ENCODE data around the gene RMDN2.
"Not testable (repeated sequence)": the region's sequence is repeated elsewhere in the genome, so short reads cannot be mapped to it uniquely, and the experiment has no call there.

The RMDN2 gene

DNA sequence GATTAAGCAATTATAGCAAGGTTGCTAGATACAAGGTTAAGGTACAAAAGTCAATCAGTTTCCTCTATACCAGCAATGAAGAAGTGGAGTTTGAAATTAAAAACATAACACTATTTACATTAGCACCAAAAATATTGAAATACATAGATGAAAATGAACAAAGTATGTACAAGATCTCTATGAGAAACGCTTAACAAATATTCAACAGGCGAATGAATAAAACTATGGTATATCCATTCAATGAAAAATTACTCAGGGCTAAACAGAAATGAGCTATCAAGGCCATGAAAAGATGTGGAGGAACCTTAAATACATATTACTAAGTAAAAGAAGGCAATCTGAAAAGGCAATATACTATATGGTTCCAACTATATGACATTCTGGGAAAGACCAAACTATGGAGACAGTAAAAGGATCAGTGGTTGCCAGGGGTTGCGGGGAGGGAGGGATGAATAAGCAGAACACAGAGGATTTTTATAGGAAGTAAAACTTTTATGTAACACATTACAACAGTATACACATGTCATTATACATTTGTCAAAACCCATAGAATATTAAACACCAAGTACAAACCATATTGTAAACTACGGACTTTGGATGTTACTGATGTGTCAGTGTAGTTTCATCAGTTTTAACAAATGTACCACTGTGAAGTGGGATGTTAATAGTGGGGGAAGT is 62.1 kb downstream of the RMDN2 start:
- DNase-seq (ENCODE audit: low read depth in 2 of 2), result no peak

GRCh38 chr2:37992601-37993000 is 67.5 kb downstream of the RMDN2 start:
- DNase-seq (ENCODE audit: low read depth in 2 of 2), result no peak

DNA sequence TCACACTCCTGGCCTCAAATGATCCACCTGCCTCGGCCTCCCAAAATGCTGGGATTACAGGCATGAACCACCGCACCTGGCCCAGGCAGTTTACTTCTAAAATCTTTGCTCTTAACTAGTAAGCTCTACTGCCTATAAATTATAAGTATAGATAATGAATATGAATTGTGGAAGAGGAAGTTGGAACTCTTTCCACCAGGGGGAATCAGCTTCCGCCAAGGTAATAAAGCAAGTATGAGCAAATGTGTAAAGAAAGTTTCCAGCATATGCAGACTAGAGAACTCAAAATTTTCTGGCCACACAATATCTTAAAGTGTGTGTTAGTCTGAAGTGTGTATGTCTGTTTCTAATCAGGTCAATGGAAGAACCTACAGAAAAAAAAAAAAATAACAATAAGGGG is 68.1 kb downstream of the RMDN2 start:
- DNase-seq (ENCODE audit: low read depth in 2 of 2), result no peak

- DNase-seq (ENCODE audit: low read depth in 2 of 2), result no peak
Observed at GRCh38 chr2:37997629-37998028, 72.5 kb downstream of the RMDN2 start.

DNA sequence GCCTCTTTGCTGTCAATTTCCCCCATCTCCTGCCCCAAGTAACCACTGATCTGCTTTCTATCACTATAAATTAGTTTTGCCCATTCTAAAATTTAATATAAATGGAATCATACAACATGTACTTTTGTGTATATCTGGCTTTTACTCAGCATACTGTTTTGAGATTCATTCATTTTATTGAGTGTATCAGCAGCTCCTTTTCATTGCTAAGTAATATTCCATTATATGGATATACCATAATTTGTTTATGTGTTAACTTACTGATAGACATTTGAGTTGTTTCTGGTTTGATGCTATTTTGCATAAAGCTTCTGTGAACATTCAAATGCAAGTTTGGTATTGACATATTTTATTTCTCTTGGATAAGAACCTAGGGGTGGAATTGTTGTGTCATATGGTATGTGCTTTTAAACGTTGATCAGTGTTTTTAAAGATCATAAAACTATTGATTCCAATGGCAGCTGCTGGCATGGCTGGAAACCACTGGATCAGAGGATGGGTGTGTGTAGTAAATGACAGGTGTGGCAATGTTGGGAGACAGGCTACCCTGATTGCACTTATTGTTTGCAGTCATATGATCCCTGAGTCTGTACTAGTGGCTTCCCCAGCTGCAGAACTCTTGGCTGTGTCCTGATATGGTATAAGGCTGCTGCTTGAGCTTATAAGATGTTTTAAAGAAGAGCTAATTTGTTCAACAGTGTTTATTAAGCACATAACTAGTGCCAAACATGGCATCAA is 75.6 kb downstream of the RMDN2 start:
- DNase-seq (ENCODE audit: low read depth in 2 of 2), result no peak

GRCh38 chr2:38010187-38010586 is 85.1 kb downstream of the RMDN2 start:
- DNase-seq (ENCODE audit: low read depth in 2 of 2), result not testable (repeated sequence)

GRCh38 chr2:38010995-38011394 is 85.9 kb downstream of the RMDN2 start:
- no peak for DNase-seq (ENCODE audit: low read depth in 2 of 2)

DNA sequence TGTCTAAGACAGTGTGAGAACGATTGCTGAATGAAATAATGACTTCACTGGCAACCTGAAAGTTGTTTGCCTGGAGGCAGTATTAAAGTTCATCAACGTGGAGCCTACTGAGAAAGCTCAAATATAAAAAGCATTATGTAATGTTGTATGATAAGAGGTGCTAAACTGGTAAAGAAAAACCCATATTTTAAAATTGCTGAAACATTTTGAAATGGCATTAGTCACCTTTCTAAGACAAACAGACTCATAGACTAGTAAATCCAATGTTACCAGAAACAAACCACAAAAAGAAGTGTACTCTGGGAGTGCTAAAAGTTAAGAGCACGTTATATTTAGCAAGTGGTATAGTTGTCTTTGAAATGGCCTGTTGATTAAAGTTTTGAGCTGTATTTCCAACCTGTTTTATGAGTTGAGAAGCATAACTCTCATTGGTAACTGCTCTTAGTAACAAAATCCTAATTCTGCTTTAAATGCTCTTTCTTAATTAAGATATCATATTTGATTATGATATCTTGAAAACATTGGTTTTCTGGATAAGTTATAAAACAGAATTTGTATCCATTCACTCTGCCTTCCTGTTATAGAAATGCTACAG is 88.2 kb downstream of the RMDN2 start:
- no peak for DNase-seq (ENCODE audit: low read depth in 2 of 2)

- DNase-seq (ENCODE audit: low read depth in 2 of 2), result no peak
Observed at GRCh38 chr2:38016219-38016618, 91.1 kb downstream of the RMDN2 start.

- DNase-seq (ENCODE audit: low read depth in 2 of 2), result no peak
Observed at GRCh38 chr2:38017836-38018235, 92.7 kb downstream of the RMDN2 start.

DNA sequence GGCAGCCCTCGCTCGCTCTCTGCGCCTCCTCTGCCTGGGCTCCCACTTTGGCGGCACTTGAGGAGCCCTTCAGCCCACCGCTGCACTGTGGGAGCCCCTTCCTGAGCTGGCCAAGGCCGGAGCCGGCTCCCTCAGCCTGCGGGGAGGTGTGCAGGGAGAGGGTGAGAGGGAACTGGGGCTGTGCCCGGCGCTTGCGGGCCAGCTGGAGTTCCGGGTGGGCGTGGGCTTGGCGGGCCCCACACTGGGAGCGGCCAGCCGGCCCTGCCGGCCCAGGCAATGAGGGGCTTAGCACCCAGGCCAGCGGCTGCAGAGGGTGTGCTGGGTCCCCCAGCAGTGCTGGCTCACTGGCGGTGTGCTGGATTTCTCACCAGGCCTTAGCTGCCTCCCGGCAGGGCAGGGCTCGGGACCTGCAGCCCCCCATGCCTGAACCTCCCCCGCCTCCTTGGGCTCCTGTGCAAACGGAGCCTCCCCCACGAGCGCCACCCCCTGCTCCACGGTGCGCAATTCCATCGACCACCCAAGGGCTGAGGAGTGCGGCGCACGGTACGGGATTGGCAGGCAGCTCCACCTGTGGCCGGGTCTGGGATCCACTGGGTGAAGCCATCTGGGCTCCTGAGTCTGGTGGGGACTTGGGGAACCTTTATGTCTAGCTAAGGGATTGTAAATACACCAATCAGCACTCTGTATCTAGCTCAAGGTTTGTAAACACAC is 95.4 kb downstream of the RMDN2 start:
- DNase-seq (ENCODE audit: low read depth in 2 of 2), result not testable (repeated sequence)

DNA sequence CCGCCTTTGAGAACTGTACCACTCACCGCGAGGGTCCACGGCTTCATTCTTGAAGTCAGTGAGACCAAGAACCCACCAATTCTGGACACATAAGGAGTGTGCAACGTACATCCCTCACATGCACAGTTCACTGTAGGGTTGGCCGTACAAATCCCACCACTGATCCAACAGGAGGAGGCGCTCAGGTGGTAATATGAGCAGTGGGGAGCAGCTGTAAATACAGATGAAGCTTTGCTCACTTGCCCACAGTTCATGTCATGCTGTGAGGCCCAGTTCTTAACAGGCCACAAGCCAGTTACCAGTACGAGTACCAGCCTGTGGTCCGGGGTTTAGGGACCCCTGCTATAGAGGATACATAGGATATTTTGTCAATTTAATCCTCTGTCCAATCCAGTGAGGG is 96.5 kb downstream of the RMDN2 start:
- DNase-seq (ENCODE audit: low read depth in 2 of 2), result no peak

- no peak for DNase-seq (ENCODE audit: low read depth in 2 of 2)
Observed at GRCh38 chr2:38026846-38027245, 101.8 kb downstream of the RMDN2 start.

GRCh38 chr2:38028829-38029228 is 103.7 kb downstream of the RMDN2 start:
- no peak for DNase-seq (ENCODE audit: low read depth in 2 of 2)

- no peak for DNase-seq (ENCODE audit: low read depth in 2 of 2)
Observed at GRCh38 chr2:38029512-38029911, 104.4 kb downstream of the RMDN2 start.

DNA sequence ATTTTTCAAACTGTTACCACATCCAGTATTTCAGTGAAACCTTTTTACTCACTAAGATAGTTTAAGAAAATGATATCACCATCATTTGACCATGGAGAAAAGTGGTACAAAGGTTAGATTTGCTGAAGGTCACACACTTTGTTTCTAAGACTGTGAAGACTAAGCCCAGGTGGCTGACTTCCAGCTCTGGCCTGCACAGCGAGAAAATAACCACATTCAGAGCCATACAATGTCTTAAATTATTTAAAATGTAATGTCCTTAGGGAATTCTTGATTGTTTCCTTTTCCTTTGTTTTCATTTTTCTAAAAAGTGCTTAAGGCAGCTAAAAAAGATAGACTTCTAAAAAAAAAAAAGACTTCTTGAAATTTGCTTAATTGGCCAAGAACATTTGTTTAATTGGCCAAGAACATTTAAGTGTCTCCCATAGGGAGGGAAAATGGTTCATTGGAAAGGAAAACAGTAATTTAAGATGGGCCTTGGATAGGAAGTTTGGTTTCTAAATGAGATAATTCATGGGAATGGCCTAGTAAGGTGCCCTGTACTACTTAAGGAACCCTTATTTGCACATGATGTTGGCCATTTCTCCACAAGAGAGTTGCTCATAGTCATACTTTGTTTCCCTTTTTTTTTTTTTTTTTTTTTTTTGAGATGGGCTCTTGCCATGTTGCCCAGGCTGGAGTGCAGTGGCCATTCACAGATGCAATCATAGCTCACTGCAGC is 105.7 kb downstream of the RMDN2 start:
- no peak for DNase-seq (ENCODE audit: low read depth in 2 of 2)

DNA sequence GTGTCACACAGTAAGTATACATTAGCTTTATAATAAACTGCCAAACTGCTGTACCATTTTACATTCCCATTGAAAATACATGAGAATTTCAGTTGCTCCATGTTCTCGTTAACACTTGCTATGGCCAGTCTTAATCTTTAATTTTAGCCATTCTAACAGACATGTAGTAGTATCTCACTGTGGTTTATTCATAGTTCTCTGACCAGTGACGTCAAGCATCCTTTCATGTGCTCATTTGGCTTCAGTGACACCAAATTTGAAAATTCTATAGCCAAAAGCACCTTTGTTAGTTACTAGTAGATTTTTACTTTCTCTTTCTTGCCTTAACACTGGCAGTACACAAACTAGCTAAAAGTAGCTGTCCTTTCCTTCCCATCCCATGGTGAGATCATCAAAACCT is 107.9 kb downstream of the RMDN2 start:
- DNase-seq (ENCODE audit: low read depth in 2 of 2), result no peak

- DNase-seq (ENCODE audit: low read depth in 2 of 2), result no peak
Observed at GRCh38 chr2:38033646-38034045, 108.6 kb downstream of the RMDN2 start.

- DNase-seq (ENCODE audit: low read depth in 2 of 2), result no peak
Observed at GRCh38 chr2:38035968-38036367, 110.9 kb downstream of the RMDN2 start.

DNA sequence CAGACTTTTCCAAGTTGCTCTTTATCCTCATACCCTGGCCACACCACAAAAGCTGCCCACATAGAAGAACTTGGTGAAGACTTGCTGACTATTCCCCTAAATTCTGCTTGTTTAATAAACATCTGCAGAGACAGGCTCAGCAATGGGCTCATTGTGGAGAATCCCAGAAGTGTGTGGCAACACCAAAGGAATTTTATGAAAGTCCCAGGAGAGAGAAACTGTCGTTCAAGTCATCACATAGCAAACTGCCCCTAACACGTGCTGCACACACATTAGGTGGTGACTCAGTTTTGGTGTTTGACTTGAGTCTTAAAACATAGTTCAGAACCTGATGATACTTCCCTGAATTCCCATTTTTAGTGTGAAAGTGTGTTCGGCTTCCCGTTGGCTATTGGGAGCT is 112.2 kb downstream of the RMDN2 start:
- DNase-seq (ENCODE audit: low read depth in 2 of 2), result no peak

DNA sequence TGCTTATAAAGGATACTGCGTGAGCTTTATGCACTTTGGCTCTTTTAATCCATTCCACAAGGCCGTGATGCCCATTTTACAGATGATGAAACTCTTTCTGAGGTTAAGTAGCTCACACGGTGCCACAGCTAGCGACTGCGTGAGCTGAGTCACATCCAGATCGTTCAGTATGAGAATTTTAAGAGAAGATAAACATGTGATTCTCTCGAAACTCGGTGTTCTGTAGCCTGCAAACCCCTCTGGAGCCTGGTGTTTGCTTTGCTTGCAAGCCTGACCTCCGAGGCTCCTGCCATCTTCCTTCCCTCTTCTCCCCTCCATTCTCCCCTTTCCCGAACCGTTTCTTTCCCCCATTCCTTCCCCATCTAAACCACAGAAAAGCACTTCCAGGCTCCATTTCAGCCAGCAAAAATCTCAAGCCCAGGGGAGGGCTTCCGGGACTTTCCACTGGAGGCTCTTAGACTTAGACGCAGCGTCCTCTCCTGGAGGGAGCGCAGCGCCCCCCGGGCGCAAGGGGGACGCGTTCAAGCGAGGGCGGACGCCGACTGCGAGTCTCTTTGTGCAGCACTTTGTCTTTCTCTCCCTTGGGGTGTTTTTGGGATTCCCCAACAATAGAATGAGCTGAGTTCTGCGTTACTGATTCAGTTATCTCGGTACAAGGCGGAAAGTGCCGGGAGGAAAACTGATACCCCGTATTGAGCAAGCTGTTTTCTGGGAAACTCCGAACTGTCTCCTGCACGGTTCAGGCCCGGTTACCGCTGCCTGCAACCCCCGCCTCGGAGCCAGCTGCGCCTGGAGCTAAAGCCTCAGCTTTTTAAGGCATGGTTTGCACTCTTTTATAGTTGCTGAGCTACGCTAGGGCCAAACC is 112.9 kb downstream of the RMDN2 start:
- DNase-seq (ENCODE audit: low read depth in 2 of 2), result no peak
